SK-N-SH treated with all-trans-retinoic acid at 6 μM for 48 hours (cell line): Measurements from ENCODE around the gene GGA2.

Source experiments
- ATAC-seq: fragments of 200-7000 bp; cut with Tn5 transposase; 3 replicates; pipeline ENCODE4 v1.9.1; 2020; ENCODE audit warnings: mild to moderate bottlenecking, moderate library complexity
- ARNTL ChIP-seq: fragments of 450-650 bp; formaldehyde crosslinking; IDR thresholded peaks from 2 replicates; pipeline ENCODE4 v1.5.0; 2020; ENCODE audit warnings: low read depth, mild to moderate bottlenecking, moderate library complexity, borderline replicate concordance
- BACH2 ChIP-seq: fragments of 250-450 bp; sonication (Bioruptor Pico); IDR thresholded peaks from 2 replicates; pipeline ENCODE4 v1.9.0; 2021; ENCODE audit warnings: mild to moderate bottlenecking, borderline replicate concordance
- CREB5 ChIP-seq: fragments of 250-450 bp; sonication (Bioruptor Pico); IDR thresholded peaks from 2 replicates; pipeline ENCODE4 v1.5.1; 2020; ENCODE audit warnings: low read depth, mild to moderate bottlenecking, moderate library complexity
- CSDC2 ChIP-seq: fragments of 250-450 bp; sonication (Bioruptor Pico); IDR thresholded peaks from 2 replicates; pipeline ENCODE4 v1.5.0; 2020; ENCODE audit warnings: mild to moderate bottlenecking, moderate library complexity
- ESRRG ChIP-seq: fragments of 250-450 bp; sonication (Bioruptor Pico); IDR thresholded peaks from 2 replicates; pipeline ENCODE4 v1.6.1; 2021; ENCODE audit warnings: mild to moderate bottlenecking
- GLIS3 ChIP-seq: fragments of 250-450 bp; sonication (Bioruptor Pico); IDR thresholded peaks from 2 replicates; pipeline ENCODE4 v1.5.0; 2020; ENCODE audit warnings: mild to moderate bottlenecking, moderate library complexity
- ISL1 ChIP-seq: fragments of 250-450 bp; sonication (Bioruptor Pico); IDR thresholded peaks from 2 replicates; pipeline ENCODE4 v2.1.2; 2022; ENCODE audit warnings: mild to moderate bottlenecking, moderate library complexity
- OSR1 ChIP-seq: fragments of 250-450 bp; sonication (Bioruptor Pico); IDR thresholded peaks from 2 replicates; pipeline ENCODE4 v1.8.0; 2022; ENCODE audit warnings: moderate library complexity, mild to moderate bottlenecking, inconsistent platforms
- PATZ1 ChIP-seq: fragments of 250-450 bp; sonication (Bioruptor Pico); IDR thresholded peaks from 2 replicates; pipeline ENCODE4 v1.8.0; 2020; ENCODE audit warnings: mild to moderate bottlenecking, moderate library complexity, borderline replicate concordance
- POU6F1 ChIP-seq: fragments of 250-450 bp; sonication (Bioruptor Pico); IDR thresholded peaks from 2 replicates; pipeline ENCODE4 v1.8.0; 2021; ENCODE audit warnings: low read depth, mild to moderate bottlenecking, moderate library complexity, borderline replicate concordance
- PPARA ChIP-seq: fragments of 250-450 bp; sonication (Bioruptor Pico); IDR thresholded peaks from 2 replicates; pipeline ENCODE4 v1.5.0; 2020; ENCODE audit warnings: mild to moderate bottlenecking, borderline replicate concordance
- RARB ChIP-seq: fragments of 250-450 bp; sonication (Bioruptor Pico); IDR thresholded peaks from 2 replicates; pipeline ENCODE4 v1.8.0; 2021; ENCODE audit warnings: mild to moderate bottlenecking, moderate library complexity
- SNAI2 ChIP-seq: fragments of 250-450 bp; sonication (Bioruptor Pico); IDR thresholded peaks from 2 replicates; pipeline ENCODE4 v1.5.0; 2020; ENCODE audit warnings: mild to moderate bottlenecking, moderate library complexity
- TCF4 ChIP-seq: fragments of 250-450 bp; sonication (Bioruptor Pico); IDR thresholded peaks from 2 replicates; pipeline ENCODE4 v1.8.0; 2021; ENCODE audit warnings: mild to moderate bottlenecking, moderate library complexity, borderline replicate concordance
- TOX ChIP-seq: fragments of 250-450 bp; sonication (Bioruptor Pico); IDR thresholded peaks from 2 replicates; pipeline ENCODE4 v1.8.0; 2021; ENCODE audit warnings: mild to moderate bottlenecking, moderate library complexity, borderline replicate concordance
- TSHZ2 ChIP-seq: fragments of 250-450 bp; sonication (Bioruptor Pico); IDR thresholded peaks from 2 replicates; pipeline ENCODE4 v1.5.0; 2020; ENCODE audit warnings: mild to moderate bottlenecking, moderate library complexity
- ZC3H10 ChIP-seq: fragments of 250-450 bp; sonication (Bioruptor Pico); IDR thresholded peaks from 2 replicates; pipeline ENCODE4 v1.5.1; 2021; ENCODE audit warnings: mild to moderate bottlenecking, moderate library complexity
- ZFP3 ChIP-seq: fragments of 250-450 bp; sonication (Bioruptor Pico); IDR thresholded peaks from 2 replicates; pipeline ENCODE4 v1.5.0; 2020; ENCODE audit warnings: mild to moderate bottlenecking, moderate library complexity
- ZFP30 ChIP-seq: fragments of 450-650 bp; formaldehyde crosslinking; IDR thresholded peaks from 2 replicates; pipeline ENCODE4 v1.5.0; 2022; ENCODE audit warnings: mild to moderate bottlenecking, moderate library complexity
- ZNF565 ChIP-seq: fragments of 450-650 bp; formaldehyde crosslinking; conservative IDR thresholded peaks from 2 replicates; pipeline ENCODE4 v1.5.0; 2020; ENCODE audit warnings: low read depth, mild to moderate bottlenecking, moderate library complexity
- ZNF70 ChIP-seq: fragments of 450-650 bp; formaldehyde crosslinking; IDR thresholded peaks from 2 replicates; pipeline ENCODE4 v1.5.0; 2020; ENCODE audit warnings: mild to moderate bottlenecking, moderate library complexity
- ZNF8 ChIP-seq: fragments of 450-650 bp; formaldehyde crosslinking; IDR thresholded peaks from 2 replicates; pipeline ENCODE4 v1.5.0; 2020; ENCODE audit warnings: mild to moderate bottlenecking, moderate library complexity

GGA2 gene

GRCh38 chr16:23496821-23497542 is 13.3 kb downstream of the GGA2 start:
- TF ChIP-seq PPARA (CRISPR knock-in tag), result no peak
- TF ChIP-seq OSR1 (CRISPR knock-in tag), result no peak
- no peak for TF ChIP-seq ZC3H10 (CRISPR knock-in tag)
- no peak for TF ChIP-seq ISL1 (CRISPR knock-in tag)
- no peak for TF ChIP-seq ZNF8 (CRISPR knock-in tag)
- no peak for TF ChIP-seq POU6F1 (CRISPR knock-in tag)
- no peak for TF ChIP-seq TOX (CRISPR knock-in tag)
- no peak for TF ChIP-seq ZNF565
- TF ChIP-seq ZNF70 (CRISPR knock-in tag), result no peak
- no peak for TF ChIP-seq ESRRG (CRISPR knock-in tag)
- TF ChIP-seq PATZ1, result no peak
- no peak for TF ChIP-seq TCF4
- no peak for TF ChIP-seq RARB (CRISPR knock-in tag)
- TF ChIP-seq ZFP3, result no peak
- no peak for TF ChIP-seq CREB5 (CRISPR knock-in tag)
- TF ChIP-seq ARNTL (CRISPR knock-in tag), result no peak
- TF ChIP-seq GLIS3 (CRISPR knock-in tag), result no peak
- TF ChIP-seq CSDC2, result no peak
- TF ChIP-seq ZFP30 (CRISPR knock-in tag), result no peak
- ATAC-seq, result peak; percentile 28

GRCh38 chr16:23495671-23496070 is 14.6 kb downstream of the GGA2 start:
- no peak for ATAC-seq
- no peak for TF ChIP-seq GLIS3 (CRISPR knock-in tag)
- TF ChIP-seq ZNF8 (CRISPR knock-in tag), result no peak
- no peak for TF ChIP-seq ESRRG (CRISPR knock-in tag)
- TF ChIP-seq BACH2 (CRISPR knock-in tag), result no peak
- TF ChIP-seq OSR1 (CRISPR knock-in tag), result no peak
- no peak for TF ChIP-seq TOX (CRISPR knock-in tag)
- no peak for TF ChIP-seq POU6F1 (CRISPR knock-in tag)
- TF ChIP-seq TSHZ2, result no peak
- no peak for TF ChIP-seq ISL1 (CRISPR knock-in tag)
- TF ChIP-seq TCF4, result no peak
- TF ChIP-seq ZFP30 (CRISPR knock-in tag), result no peak
- no peak for TF ChIP-seq ARNTL (CRISPR knock-in tag)
- TF ChIP-seq PATZ1, result no peak
- TF ChIP-seq ZNF565, result no peak
- no peak for TF ChIP-seq SNAI2 (CRISPR knock-in tag)
- TF ChIP-seq, all 23 proteins: peak for 0
